ENCODE measurements around the gene ZBTB20. TPM values are rescaled to one million over a fixed set of nuclear protein-coding genes. Genes with fewer than 3 reads are reported as not detected.

Gene ZBTB20
- total and polyA plus RNA-seq, 10 of the 15 experiments (the other 5 are each of a cell fraction or from before 2014, with no cell fraction given): 0.20 to 5.5 (median 2.2) TPM

DNA sequence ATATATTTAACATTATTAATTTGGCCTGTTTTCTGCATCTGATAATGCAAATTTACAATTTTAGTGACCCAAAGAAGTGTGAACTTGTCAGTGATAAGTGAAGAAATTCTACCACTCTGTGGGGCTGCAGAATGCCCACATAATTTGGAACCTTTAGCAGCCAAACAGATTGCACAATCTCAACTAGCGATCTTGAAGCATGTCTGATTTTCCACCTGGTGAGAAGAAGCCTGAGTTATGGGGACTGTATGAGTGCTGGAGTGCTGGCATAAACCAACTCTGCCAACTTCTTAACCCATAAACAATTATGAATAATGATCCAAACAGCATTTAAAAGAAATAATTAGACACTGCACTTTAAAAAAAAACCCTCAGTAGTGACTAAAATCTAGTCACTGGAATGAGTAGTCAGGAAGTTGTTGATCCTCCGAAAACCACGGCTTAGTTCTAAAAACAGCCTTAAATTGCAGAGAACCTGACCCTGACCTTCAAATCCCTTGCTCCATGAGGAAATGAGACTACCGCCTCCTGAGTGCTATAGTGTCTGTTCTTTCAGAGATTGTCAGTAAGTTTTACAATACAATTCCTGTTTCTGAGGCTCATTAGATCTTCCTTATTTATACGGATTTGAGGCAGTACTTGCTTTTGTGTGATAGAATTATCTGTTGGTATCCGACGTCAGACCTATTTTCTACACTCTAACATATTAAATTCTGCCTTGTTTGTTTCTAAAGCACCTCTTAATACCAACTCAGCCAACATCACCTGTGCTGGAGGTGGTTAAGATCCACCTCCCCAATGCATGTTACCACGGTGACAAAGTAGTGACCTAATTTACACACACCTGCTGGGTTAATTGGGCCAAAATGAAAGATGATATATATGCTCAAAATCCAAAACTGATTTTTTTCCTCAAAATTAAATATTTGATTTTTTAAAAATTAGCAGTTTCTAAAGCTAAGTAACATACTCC, 267.7 kb downstream of the ZBTB20 start:
- POLR2A ChIA-PET: no interaction called here
- TF ChIP-seq JUND (IDR thresholded peaks at IDR 0.05; ENCODE audit: low read depth, low read length) (peak; percentile 47; the same call in 1 of the 2 replicates), CEBPB (IDR thresholded peaks at IDR 0.05; ENCODE audit: borderline replicate concordance in 1 of 2, low read depth in 2 of 2, low read length in 2 of 2) (peak in 1 of 2 experiments; percentile 86; a peak in 2 of 4 replicates), RFX5 (IDR thresholded peaks at IDR 0.05; ENCODE audit: low read depth, low read length) (no peak), IKZF1 (conservative IDR thresholded peaks at IDR 0.05) (peak; percentile 44), SRF (IDR thresholded peaks at IDR 0.05; ENCODE audit: low read depth in 2 of 2, low read length in 2 of 2) (peak in 1 of 2 experiments; percentile 75; a peak in 2 of 4 replicates), MTA2 (IDR thresholded peaks at IDR 0.05; ENCODE audit: low read depth) (peak; percentile 83), ZNF274 (IDR thresholded peaks at IDR 0.05; ENCODE audit: insufficient read depth, insufficient read length) (no peak), CBX5 (IDR thresholded peaks at IDR 0.05; ENCODE audit: low read depth) (0 out of 2 replicates have a peak, but pooled peaks have one; percentile 45), TAF1 (IDR thresholded peaks at IDR 0.05; ENCODE audit: borderline replicate concordance, low read depth, low read length) (no peak), IKZF2 (IDR thresholded peaks at IDR 0.05) (peak; percentile 79 to 84), STAT1 (conservative IDR thresholded peaks at IDR 0.05) (no peak), JUNB (IDR thresholded peaks at IDR 0.05) (peak; percentile 100), ESRRA (IDR thresholded peaks at IDR 0.05; ENCODE audit: low read length) (no peak), SIX5 (IDR thresholded peaks at IDR 0.05; ENCODE audit: low read depth, low read length, severe bottlenecking) (no peak), RUNX3 (IDR thresholded peaks at IDR 0.05; ENCODE audit: low read length) (peak; percentile 99), ZBED1 (IDR thresholded peaks at IDR 0.05; ENCODE audit: borderline replicate concordance) (peak; percentile 79; the same call in 1 of the 2 replicates), BCL11A (IDR thresholded peaks at IDR 0.05; ENCODE audit: low read depth, low read length) (peak; percentile 99)
- TF ChIP-seq, protein P1, sequence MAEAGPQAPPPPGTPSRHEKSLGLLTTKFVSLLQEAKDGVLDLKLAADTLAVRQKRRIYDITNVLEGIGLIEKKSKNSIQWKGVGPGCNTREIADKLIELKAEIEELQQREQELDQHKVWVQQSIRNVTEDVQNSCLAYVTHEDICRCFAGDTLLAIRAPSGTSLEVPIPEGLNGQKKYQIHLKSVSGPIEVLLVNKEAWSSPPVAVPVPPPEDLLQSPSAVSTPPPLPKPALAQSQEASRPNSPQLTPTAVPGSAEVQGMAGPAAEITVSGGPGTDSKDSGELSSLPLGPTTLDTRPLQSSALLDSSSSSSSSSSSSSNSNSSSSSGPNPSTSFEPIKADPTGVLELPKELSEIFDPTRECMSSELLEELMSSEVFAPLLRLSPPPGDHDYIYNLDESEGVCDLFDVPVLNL (IDR thresholded peaks at IDR 0.05; ENCODE audit: low read depth, low read length): no peak
- TF ChIP-seq, protein P2, sequence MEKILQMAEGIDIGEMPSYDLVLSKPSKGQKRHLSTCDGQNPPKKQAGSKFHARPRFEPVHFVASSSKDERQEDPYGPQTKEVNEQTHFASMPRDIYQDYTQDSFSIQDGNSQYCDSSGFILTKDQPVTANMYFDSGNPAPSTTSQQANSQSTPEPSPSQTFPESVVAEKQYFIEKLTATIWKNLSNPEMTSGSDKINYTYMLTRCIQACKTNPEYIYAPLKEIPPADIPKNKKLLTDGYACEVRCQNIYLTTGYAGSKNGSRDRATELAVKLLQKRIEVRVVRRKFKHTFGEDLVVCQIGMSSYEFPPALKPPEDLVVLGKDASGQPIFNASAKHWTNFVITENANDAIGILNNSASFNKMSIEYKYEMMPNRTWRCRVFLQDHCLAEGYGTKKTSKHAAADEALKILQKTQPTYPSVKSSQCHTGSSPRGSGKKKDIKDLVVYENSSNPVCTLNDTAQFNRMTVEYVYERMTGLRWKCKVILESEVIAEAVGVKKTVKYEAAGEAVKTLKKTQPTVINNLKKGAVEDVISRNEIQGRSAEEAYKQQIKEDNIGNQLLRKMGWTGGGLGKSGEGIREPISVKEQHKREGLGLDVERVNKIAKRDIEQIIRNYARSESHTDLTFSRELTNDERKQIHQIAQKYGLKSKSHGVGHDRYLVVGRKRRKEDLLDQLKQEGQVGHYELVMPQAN (conservative IDR thresholded peaks at IDR 0.05): no peak
- TF ChIP-seq, protein P3, sequence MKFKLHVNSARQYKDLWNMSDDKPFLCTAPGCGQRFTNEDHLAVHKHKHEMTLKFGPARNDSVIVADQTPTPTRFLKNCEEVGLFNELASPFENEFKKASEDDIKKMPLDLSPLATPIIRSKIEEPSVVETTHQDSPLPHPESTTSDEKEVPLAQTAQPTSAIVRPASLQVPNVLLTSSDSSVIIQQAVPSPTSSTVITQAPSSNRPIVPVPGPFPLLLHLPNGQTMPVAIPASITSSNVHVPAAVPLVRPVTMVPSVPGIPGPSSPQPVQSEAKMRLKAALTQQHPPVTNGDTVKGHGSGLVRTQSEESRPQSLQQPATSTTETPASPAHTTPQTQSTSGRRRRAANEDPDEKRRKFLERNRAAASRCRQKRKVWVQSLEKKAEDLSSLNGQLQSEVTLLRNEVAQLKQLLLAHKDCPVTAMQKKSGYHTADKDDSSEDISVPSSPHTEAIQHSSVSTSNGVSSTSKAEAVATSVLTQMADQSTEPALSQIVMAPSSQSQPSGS (IDR thresholded peaks at IDR 0.05; ENCODE audit: low read length): peak; percentile 89

More for the DNA sequence above, 267.7 kb downstream of the ZBTB20 start:
- no peaks in the 10 kb centered on the region for H3K9me3 ChIP-seq (replicated peaks; ENCODE audit: control insufficient read depth, insufficient read depth, low read length)
- no peak overlapping the region for H3K27ac ChIP-seq (ENCODE audit: control insufficient read depth, insufficient read depth)
- intact Hi-C loops (cut with micrococcal nuclease; ENCODE audit: unreplicated experiment): no loop called here
- H2AFZ ChIP-seq (ENCODE audit: control insufficient read depth, low read depth, low read length): no peak overlapping the region
- ChIA-PET SMC1A (ENCODE audit: uncharacterized antibody, unreplicated experiment) (interaction anchor here (0.6 to 1.0 kb wide), 2 partner anchors 12 to 30 kb away, joined by 3 read pairs; no protein-coding TSS in a partner anchor), CTCF (interaction anchor here (0.7 to 1.0 kb wide), 2 partner anchors 13 to 24 kb away, joined by 3 read pairs; no protein-coding TSS in a partner anchor), RAD21 (ENCODE audit: unreplicated experiment) (interaction anchor here (0.7 kb wide), 1 partner anchor 50 kb away, joined by 4 read pairs; no protein-coding TSS in a partner anchor)
- 17% methylated on average over 8 of the region's 8 CpGs for WGBS (ENCODE audit: insufficient coverage, insufficient replicate concordance, low lambda C conversion rate, missing lambda C conversion rate)
- H3K4me2 ChIP-seq (ENCODE audit: control insufficient read depth, insufficient read depth): no peak overlapping the region
- H3K36me3 ChIP-seq (ENCODE audit: control insufficient read depth in 2 of 2, insufficient read depth in 2 of 2, low read length in 1 of 2): no peaks in the 10 kb centered on the region
- ATAC-seq (peak; percentile 84), FAIRE-seq (peak; percentile 92), DNase-seq (ENCODE audit: low read depth, low spot score) (peak; percentile 40)
- BruUV-seq (replicated peaks): no TSS peak
- no peaks in the 10 kb centered on the region for H4K20me1 ChIP-seq (ENCODE audit: control insufficient read depth, insufficient read depth)
- H3K4me3 ChIP-seq: 0 out of 2 replicates have a peak overlapping the region, but pooled peaks have one; percentile 15
- H3K4me1 ChIP-seq (ENCODE audit: control insufficient read depth, insufficient read depth, low read length): no peaks in the 10 kb centered on the region; the same call in none of the 2 replicates
- H3K27me3 ChIP-seq (replicated peaks in 1 of 2; ENCODE audit: control insufficient read depth in 2 of 2, insufficient read depth in 2 of 2, low read length in 1 of 2): no peaks in the 10 kb centered on the region
- no peak overlapping the region for H3K9ac ChIP-seq (ENCODE audit: control insufficient read depth, insufficient read depth, low read length)
- H3K79me2 ChIP-seq (ENCODE audit: control insufficient read depth, insufficient read depth, low read length): no peaks in the 10 kb centered on the region
- in situ Hi-C loops (cut with MboI): no loop called here
